HCT116 (cell line): ENCODE results near the gene R3HDM4. TPM values are rescaled to one million over a fixed set of nuclear protein-coding genes. Genes with fewer than 3 reads are reported as not detected.

Experiments used
- ATAC-seq: fragments of 200-7000 bp; cut with Tn5 transposase; 2 replicates; pipeline ENCODE4 v1.9.1; 2020; ENCODE audit warnings: mild to moderate bottlenecking, moderate library complexity
- BruUV-seq: library from RNA; stranded (reverse); fragments of 400-500 nt; replicated peaks from 2 replicates; lab custom pipeline; 2021; lab: Mats Ljungman, UMichigan
- CTCF ChIA-PET: fragments of 300-600 bp; sonication (Branson Sonifier 250); formaldehyde crosslinking; loops from one replicate; lab custom pipeline; 2021; ENCODE audit warnings: antibody characterized with exemption; lab: Charles Lee
- POLR2A ChIA-PET: fragments of 300-600, 350-600 bp; sonication (Branson Sonifier 250); formaldehyde crosslinking; loops from one replicate; lab custom pipeline; 2021; ENCODE audit warnings: antibody characterized with exemption; lab: Charles Lee
- RAD21 ChIA-PET, 2 experiments: fragments of 300-600 bp; sonication (Branson Sonifier 250); formaldehyde crosslinking; loops; one replicate each; lab custom pipeline; 2023; ENCODE audit warnings: low total read pairs in 2 of 2; ENCODE audit not compliant: uncharacterized antibody in 2 of 2, unreplicated experiment in 2 of 2, low non-redundant PET in 1 of 2; lab: Charles Lee
- DNase-seq: peaks from one replicate; pipeline ENCODE4 v3.0.0-alpha.2; 2010; ENCODE audit warnings: low read depth, low spot score
- H2AFZ ChIP-seq: fragments of 200-600 bp; shearing (Covaris generic), sonication (generic); 2 replicates; pipeline ENCODE4 v1.6.1; 2017; ENCODE audit warnings: low read depth, mixed run types, mixed read lengths, antibody characterized with exemption, low read length; ENCODE audit not compliant: poor library complexity, severe bottlenecking
- H3K27ac ChIP-seq: 2 replicates; pipeline ENCODE4 v1.5.1; 2012; ENCODE audit warnings: low read depth, low read length
- H3K27me3 ChIP-seq: fragments of 200-600 bp; sonication (generic); 2 replicates; pipeline ENCODE4 v1.6.1; 2016; ENCODE audit warnings: mixed run types, low read length, mixed read lengths; ENCODE audit not compliant: insufficient read depth
- H3K36me3 ChIP-seq, 2 experiments: fragments of 200-500 bp in 1 of 2; fragments of 200-600 bp in 1 of 2; sonication (Bioruptor generic) in 1 of 2; sonication (generic) in 1 of 2; 2 replicates each; pipeline versions ENCODE4 v1.5.1 to v1.6.1; 2014 to 2016; ENCODE audit warnings: low read length in 2 of 2, inconsistent platforms in 1 of 2, mixed read lengths in 1 of 2, mixed run types in 1 of 2; ENCODE audit not compliant: insufficient read depth in 2 of 2, control insufficient read depth in 1 of 2
- H3K4me1 ChIP-seq, 2 experiments: fragments of 200-600 bp in 1 of 2; sonication (generic) in 1 of 2; 2 replicates each; pipeline versions ENCODE4 v1.5.1 to v1.6.1; 2012 to 2017; ENCODE audit warnings: low read length in 2 of 2, inconsistent platforms in 1 of 2, mild to moderate bottlenecking in 1 of 2, mixed read lengths in 1 of 2, mixed run types in 1 of 2, moderate library complexity in 1 of 2; ENCODE audit not compliant: insufficient read depth in 2 of 2, control insufficient read depth in 1 of 2
- H3K4me2 ChIP-seq: fragments of 200-600 bp; sonication (generic); 2 replicates; pipeline ENCODE4 v1.6.1; 2017; ENCODE audit warnings: mixed run types, low read length, mixed read lengths
- H3K4me3 ChIP-seq, 2 experiments: fragments of 200-600 bp in 1 of 2; sonication (generic) in 1 of 2; replicated peaks in 1 of 2; 2 replicates each; pipeline ENCODE4 v1.5.1; 2011 to 2016; ENCODE audit warnings: low read length in 2 of 2, control low read depth in 1 of 2, low read depth in 1 of 2, mild to moderate bottlenecking in 1 of 2, mixed read lengths in 1 of 2, mixed run types in 1 of 2
- H3K79me2 ChIP-seq: fragments of 200-600 bp; sonication (generic); 2 replicates; pipeline ENCODE4 v1.6.1; 2017; ENCODE audit warnings: mild to moderate bottlenecking, mixed run types, low read length, moderate library complexity, mixed read lengths; ENCODE audit not compliant: insufficient read depth
- H3K9ac ChIP-seq: fragments of 200-600 bp; sonication (generic); 2 replicates; pipeline ENCODE4 v1.6.1; 2016; ENCODE audit warnings: low read length, mixed read lengths
- H3K9me2 ChIP-seq: fragments of 200-600 bp; sonication (generic), shearing (Covaris generic); 2 replicates; pipeline ENCODE4 v1.6.1; 2017; ENCODE audit warnings: mixed run types, mild to moderate bottlenecking, moderate library complexity; ENCODE audit not compliant: insufficient read depth
- H3K9me3 ChIP-seq, 2 experiments: fragments of 200-500 bp in 1 of 2; fragments of 200-600 bp in 1 of 2; sonication (Bioruptor generic) in 1 of 2; sonication (generic) in 1 of 2; 2 replicates each; pipeline ENCODE4 v1.6.1; 2014 to 2017; ENCODE audit warnings: low read length in 2 of 2, mixed read lengths in 2 of 2, inconsistent platforms in 1 of 2, low read depth in 1 of 2, mild to moderate bottlenecking in 1 of 2, mixed run types in 1 of 2, moderate library complexity in 1 of 2; ENCODE audit not compliant: control insufficient read depth in 1 of 2, insufficient read depth in 1 of 2
- H4K20me1 ChIP-seq: fragments of 200-600 bp; sonication (generic), shearing (Covaris generic); 2 replicates; pipeline ENCODE4 v1.6.1; 2017; ENCODE audit warnings: mixed run types, mild to moderate bottlenecking, moderate library complexity; ENCODE audit not compliant: insufficient read depth
- ATF3 ChIP-seq: IDR thresholded peaks from 2 replicates; pipeline ENCODE4 v1.6.1; 2012
- CEBPB ChIP-seq: IDR thresholded peaks from 2 replicates; pipeline ENCODE4 v1.6.1; 2012; ENCODE audit warnings: low read depth
- EGR1 ChIP-seq: IDR thresholded peaks from 2 replicates; pipeline ENCODE4 v1.6.1; 2012; ENCODE audit warnings: low read depth
- EZH2phosphoT487 ChIP-seq: fragments of 200-600 bp; IDR thresholded peaks from 2 replicates; pipeline ENCODE4 v1.6.1; 2018; ENCODE audit warnings: antibody characterized with exemption, borderline replicate concordance
- FOSL1 ChIP-seq: IDR thresholded peaks from 2 replicates; pipeline ENCODE4 v1.6.1; 2012; ENCODE audit warnings: low read depth
- JUND ChIP-seq: IDR thresholded peaks from 2 replicates; pipeline ENCODE4 v1.6.1; 2012
- POLR2A ChIP-seq: IDR thresholded peaks from 2 replicates; pipeline ENCODE4 v1.7.0; 2011; ENCODE audit warnings: borderline replicate concordance; ENCODE audit not compliant: insufficient read depth, insufficient read length; ENCODE audit errors: extremely low read depth
- POLR2AphosphoS5 ChIP-seq: IDR thresholded peaks from 2 replicates; pipeline ENCODE4 v1.6.1; 2011; ENCODE audit warnings: mild to moderate bottlenecking, low read depth, low read length, moderate library complexity
- RAD21 ChIP-seq: IDR thresholded peaks from 2 replicates; pipeline ENCODE4 v1.6.1; 2012; ENCODE audit warnings: low read depth, mild to moderate bottlenecking
- REST ChIP-seq: IDR thresholded peaks from 2 replicates; pipeline ENCODE4 v1.6.1; 2012; ENCODE audit warnings: low read depth
- SIN3A ChIP-seq: IDR thresholded peaks from 2 replicates; pipeline ENCODE4 v1.6.1; 2012; ENCODE audit warnings: low read depth
- SRF ChIP-seq: IDR thresholded peaks from 2 replicates; pipeline ENCODE4 v1.6.1; 2012; ENCODE audit warnings: low read depth
- TCF7L2 ChIP-seq: IDR thresholded peaks from 2 replicates; pipeline ENCODE4 v1.7.0; 2011; ENCODE audit warnings: borderline replicate concordance, inconsistent platforms; ENCODE audit not compliant: insufficient read depth, insufficient read length; ENCODE audit errors: extremely low read depth
- ZBTB33 ChIP-seq: IDR thresholded peaks from 2 replicates; pipeline ENCODE4 v1.6.1; 2011; ENCODE audit warnings: mild to moderate bottlenecking, low read length, moderate library complexity; ENCODE audit not compliant: insufficient replicate concordance; ENCODE audit errors: extremely low read depth
- ZFX ChIP-seq: fragments of 450-650 bp; IDR thresholded peaks from 2 replicates; pipeline ENCODE4 v1.6.1; 2017
- ZNF274 ChIP-seq: fragments of 200-500 bp; sonication (Bioruptor generic); IDR thresholded peaks from 2 replicates; pipeline ENCODE4 v1.6.1; 2014; ENCODE audit warnings: mild to moderate bottlenecking, low read depth, low read length, inconsistent platforms
- intact Hi-C: fragments of 100-400 bp; cut with micrococcal nuclease; formaldehyde crosslinking; loops from 2 replicates; pipeline ENCODE4 v1.10.0; 2022
- total RNA-seq: library from RNA; stranded (reverse); gene quantifications from one replicate; pipeline ENCODE4 v1.2.1, GENCODE V29; 2021; ENCODE audit not compliant: unreplicated experiment

R3HDM4 gene
- total RNA-seq, 1 experiment from 2014 or later = 92.3 TPM

GRCh38 chr19:926589-927350, 13.8 kb upstream of the R3HDM4 start:
- ATAC-seq (no peak), DNase-seq (no peak)
- H3K27me3 ChIP-seq = no peaks in the 10 kb centered on the region
- H3K36me3 ChIP-seq = peaks cover 0 to 4% of the 10 kb centered on the region in 2 experiments; a peak in 1 of 4 replicates
- ChIA-PET RAD21 (no interaction called here), POLR2A (no interaction called here), CTCF (no interaction called here)
- peak overlapping the region; percentile 92 for H3K9ac ChIP-seq
- no peaks in the 10 kb centered on the region for H4K20me1 ChIP-seq
- TF ChIP-seq TCF7L2 (peak; percentile 49), JUND (no peak)
- H3K9me3 ChIP-seq = no peaks in the 10 kb centered on the region
- no peak overlapping the region for H2AFZ ChIP-seq
- peak overlapping the region; percentile 99 for H3K4me2 ChIP-seq
- peaks cover 13 to 44% of the 10 kb centered on the region in 2 experiments for H3K4me1 ChIP-seq
- BruUV-seq = TSS peak; percentile 82
- no peaks in the 10 kb centered on the region for H3K9me2 ChIP-seq
- peak overlapping the region; percentile 84 to 87 for H3K4me3 ChIP-seq
- peaks cover 19% of the 10 kb centered on the region for H3K79me2 ChIP-seq
- peak overlapping the region; percentile 91 for H3K27ac ChIP-seq
- intact Hi-C loops = loop anchor here (2.0 to 10.0 kb wide), 2 partner anchors 14 to 258 kb away; no protein-coding TSS in a partner anchor

- no peak for TF ChIP-seq SRF
- TF ChIP-seq ZNF274 = no peak
- TF ChIP-seq SIN3A = no peak
- TF ChIP-seq POLR2AphosphoS5 = no peak
- TF ChIP-seq CEBPB = no peak
- TF ChIP-seq REST = no peak
- TF ChIP-seq FOSL1 = no peak
- TF ChIP-seq POLR2A = no peak
- no peak for TF ChIP-seq ZFX
- no peak for TF ChIP-seq ZBTB33
- TF ChIP-seq RAD21 = no peak
- TF ChIP-seq EZH2phosphoT487 = no peak
- TF ChIP-seq ATF3 = no peak
- no peak for TF ChIP-seq EGR1
- POLR2A ChIA-PET = no interaction called here
- intact Hi-C loops = loop anchor here (2.0 to 10.0 kb wide), 2 partner anchors 15 to 259 kb away; no protein-coding TSS in a partner anchor
- Histone ChIP-seq H3K4me3 (peak overlapping the region; percentile 84 to 87), H3K36me3 (peaks cover 0 to 4% of the 10 kb centered on the region in 2 experiments; a peak in 1 of 4 replicates), H3K27ac (peak overlapping the region; percentile 91), H3K4me1 (peaks cover 13 to 47% of the 10 kb centered on the region in 2 experiments), H3K79me2 (peaks cover 19% of the 10 kb centered on the region), H3K27me3 (no peaks in the 10 kb centered on the region), H3K9me3 (no peaks in the 10 kb centered on the region), H4K20me1 (no peaks in the 10 kb centered on the region), H2AFZ (no peak overlapping the region), H3K9me2 (no peaks in the 10 kb centered on the region), H3K9ac (peak overlapping the region; percentile 92), H3K4me2 (peak overlapping the region; percentile 99)
- ATAC-seq (no peak), DNase-seq (no peak)
- BruUV-seq = no TSS peak
- CTCF ChIA-PET = no interaction called here
- RAD21 ChIA-PET = no interaction called here
Measured at GRCh38 chr19:926323-926588, 13.2 kb upstream of the R3HDM4 start.
